ENCODE data around the gene FAM193A.

DNA sequence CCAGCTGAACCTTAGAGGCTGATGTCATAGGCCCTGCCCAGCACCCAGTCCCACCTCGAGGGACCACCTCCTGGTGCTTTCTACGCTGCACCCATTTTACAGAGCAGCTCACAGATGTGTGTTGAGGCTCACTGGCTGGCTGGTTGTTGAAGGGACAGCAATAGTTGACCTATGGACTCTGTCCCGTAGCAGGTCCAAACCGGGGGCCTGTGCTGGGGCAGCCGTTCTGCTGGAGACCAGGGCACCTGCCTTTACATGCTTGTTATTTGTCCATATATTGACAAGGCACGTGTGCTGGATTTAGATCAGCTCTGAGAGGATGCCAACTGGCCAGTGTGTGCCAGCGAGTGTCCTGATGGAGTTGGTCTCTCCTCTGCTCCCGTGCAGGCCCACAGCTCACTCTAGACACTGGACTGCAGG is 161.6 kb downstream of the FAM193A start:
- TF ChIP-seq GATA2 (IDR thresholded peaks at IDR 0.05; ENCODE audit: low read depth, low read length) (no peak), GATA3 (IDR thresholded peaks at IDR 0.05; ENCODE audit: low read depth, low read length) (no peak)

All from SH-SY5Y (cell line).